Measurements from ENCODE around the gene UMAD1.

Gene UMAD1

DNA sequence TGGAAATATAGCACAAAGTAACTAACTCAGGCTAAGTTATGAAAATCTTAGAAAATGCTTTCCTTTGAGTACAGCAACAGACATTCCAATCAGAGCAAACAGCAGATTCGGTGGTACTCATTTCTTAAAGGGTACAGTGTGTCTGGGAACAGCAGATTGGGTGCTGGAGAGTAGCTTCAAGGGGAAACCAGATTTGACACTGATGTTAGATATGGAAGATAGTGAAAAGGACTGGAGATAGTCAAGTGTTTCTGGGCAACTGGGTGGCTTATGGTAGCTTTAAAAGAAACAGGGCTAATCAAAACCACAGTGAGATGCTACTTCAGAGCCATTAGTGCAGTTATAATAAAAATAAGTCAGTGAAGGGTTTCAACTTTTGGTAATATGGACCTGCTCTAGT, 12.1 kb upstream of the UMAD1 start:
- DNase-seq (ENCODE audit: low read depth) = no peak
- H3K4me3 ChIP-seq (ENCODE audit: control insufficient read depth, low read depth, low read length) = no peak overlapping the region
- TF ChIP-seq CTCF (conservative IDR thresholded peaks at IDR 0.05; ENCODE audit: control insufficient read depth, insufficient read depth, low read depth, low read length) = no peak

DNA sequence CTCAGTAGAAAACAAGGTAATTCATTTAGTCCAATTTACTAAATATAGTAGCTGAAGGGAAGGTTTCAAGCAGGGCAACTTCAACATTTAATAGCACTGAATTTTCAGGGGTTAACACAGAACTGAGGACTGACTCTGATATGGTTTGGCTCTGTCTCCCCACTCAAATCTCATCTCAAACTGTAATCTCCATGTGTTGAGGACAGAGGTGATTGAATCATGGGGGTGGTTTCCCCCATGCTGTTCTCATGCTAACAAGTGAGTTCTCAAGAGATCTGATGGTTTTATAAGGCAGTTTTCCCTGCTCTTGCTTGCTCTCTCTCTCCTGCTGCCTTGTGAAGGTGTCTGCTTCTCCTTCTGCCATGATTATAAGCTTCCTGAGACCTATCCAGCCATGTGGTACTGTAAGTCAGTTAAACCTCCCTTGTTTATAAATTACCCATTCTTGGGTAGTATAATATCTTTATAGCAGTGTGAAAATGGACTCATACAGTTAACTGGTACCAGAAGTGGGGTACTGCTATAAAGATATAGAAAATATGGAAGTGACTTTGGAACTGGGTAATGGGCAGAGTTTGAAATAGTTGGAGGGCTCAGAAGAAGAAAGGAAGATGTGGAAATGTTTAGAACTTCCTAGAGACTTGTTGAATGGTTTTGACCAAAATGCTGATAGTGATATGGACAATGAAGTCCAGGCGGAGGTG, 9.8 kb upstream of the UMAD1 start:
- H3K4me3 ChIP-seq (ENCODE audit: control insufficient read depth, low read depth, low read length) = no peak overlapping the region
- DNase-seq (ENCODE audit: low read depth) = no peak
- no peak for TF ChIP-seq CTCF (conservative IDR thresholded peaks at IDR 0.05; ENCODE audit: control insufficient read depth, insufficient read depth, low read depth, low read length)

DNA sequence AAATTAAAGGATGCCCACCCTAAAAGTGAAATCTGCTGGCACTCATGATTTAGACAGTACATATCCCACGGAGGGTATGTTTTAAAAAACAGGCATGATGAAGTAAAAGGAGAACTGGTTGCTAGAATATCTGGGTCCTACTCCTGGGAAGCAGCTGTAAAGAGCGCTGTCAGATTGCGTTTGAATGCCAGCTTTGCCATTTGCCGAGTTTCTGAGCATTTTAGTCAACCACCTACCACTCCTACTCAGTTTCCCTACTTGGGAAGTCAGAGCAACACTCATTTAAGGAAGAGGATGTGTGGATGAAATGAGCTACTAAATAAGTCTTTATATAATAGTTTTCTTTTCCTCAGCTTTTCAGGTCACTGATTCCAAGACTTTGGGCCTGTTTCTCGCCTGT, 1.1 kb upstream of the UMAD1 start:
- DNase-seq (ENCODE audit: low read depth) = no peak
- TF ChIP-seq CTCF (conservative IDR thresholded peaks at IDR 0.05; ENCODE audit: control insufficient read depth, insufficient read depth, low read depth, low read length) = no peak
- peak overlapping the region; percentile 99 for H3K4me3 ChIP-seq (ENCODE audit: control insufficient read depth, low read depth, low read length)

GRCh38 chr7:7639847-7640220, 718 bp upstream of the UMAD1 start:
- peak overlapping the region; percentile 99 for H3K4me3 ChIP-seq (ENCODE audit: control insufficient read depth, low read depth, low read length)
- TF ChIP-seq CTCF (conservative IDR thresholded peaks at IDR 0.05; ENCODE audit: control insufficient read depth, insufficient read depth, low read depth, low read length) = no peak
- peak; percentile 34 for DNase-seq (ENCODE audit: low read depth)

- TF ChIP-seq CTCF (conservative IDR thresholded peaks at IDR 0.05; ENCODE audit: control insufficient read depth, insufficient read depth, low read depth, low read length) = no peak
- peak; percentile 28 for DNase-seq (ENCODE audit: low read depth)
- H3K4me3 ChIP-seq (ENCODE audit: control insufficient read depth, low read depth, low read length) = peak overlapping the region; percentile 99
These were observed 644 bp downstream of the UMAD1 start for GRCh38 chr7:7641129-7641663.

DNA sequence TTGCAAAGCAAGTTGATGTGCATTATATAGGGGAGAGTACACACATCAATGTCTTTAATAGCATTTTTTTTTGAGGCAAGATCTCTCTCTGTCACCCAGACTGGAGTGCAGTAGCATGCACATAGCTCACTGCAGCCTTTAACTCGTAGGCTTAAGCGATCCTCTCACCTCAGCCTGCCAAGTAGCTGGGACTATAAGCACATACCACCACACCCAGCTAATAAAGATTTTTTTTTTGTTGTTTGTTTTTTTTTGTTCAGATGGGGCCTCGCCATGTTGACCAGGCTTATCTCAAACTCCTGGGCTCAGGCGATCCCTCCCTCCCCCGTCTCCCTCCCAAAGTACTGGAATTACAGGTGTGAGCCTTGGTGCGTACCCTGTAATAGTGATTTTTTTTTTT, 1.5 kb downstream of the UMAD1 start:
- DNase-seq (ENCODE audit: low read depth) = no peak
- no peak overlapping the region for H3K4me3 ChIP-seq (ENCODE audit: control insufficient read depth, low read depth, low read length)
- no peak for TF ChIP-seq CTCF (conservative IDR thresholded peaks at IDR 0.05; ENCODE audit: control insufficient read depth, insufficient read depth, low read depth, low read length)

Measured in fibroblast of mammary gland (primary cell).